K562 (cell line): ENCODE data around the gene B3GNT9. TPM values are rescaled to one million over a fixed set of nuclear protein-coding genes. Genes with fewer than 3 reads are reported as not detected.

Experiments used
- BRF2 ChIP-seq: IDR thresholded peaks from 3 replicates; pipeline ENCODE4 v1.6.1; 2011; ENCODE audit warnings: borderline replicate concordance, mild to moderate bottlenecking; ENCODE audit not compliant: insufficient read length, insufficient read depth
- CTCF ChIP-seq, 3 experiments: IDR thresholded peaks in 2 of 3; conservative IDR thresholded peaks in 1 of 3; 2 replicates each; pipeline ENCODE4 v1.5.1; 2011 to 2012; ENCODE audit warnings: low read length in 3 of 3, mild to moderate bottlenecking in 3 of 3, control low read depth in 2 of 3, improper control_type of control experiment in 1 of 3, inconsistent platforms in 1 of 3, low read depth in 1 of 3, mixed read lengths in 1 of 3, moderate library complexity in 1 of 3; ENCODE audit not compliant: insufficient read depth in 2 of 3
- DEAF1 ChIP-seq: fragments of 450-650 bp; formaldehyde crosslinking; IDR thresholded peaks from 2 replicates; pipeline ENCODE4 v1.4.0; 2020; ENCODE audit warnings: mild to moderate bottlenecking, moderate library complexity
- E2F8 ChIP-seq: fragments of 450-650 bp; IDR thresholded peaks from 2 replicates; pipeline ENCODE4 v1.7.1; 2018; ENCODE audit warnings: mild to moderate bottlenecking, low read depth; ENCODE audit not compliant: partially characterized antibody
- PHTF2 ChIP-seq: fragments of 250-450 bp; sonication (Bioruptor Pico); IDR thresholded peaks from 2 replicates; pipeline ENCODE4 v1.5.0; 2021; ENCODE audit warnings: mild to moderate bottlenecking
- SLC30A9 ChIP-seq: fragments of 250-450 bp; sonication (Bioruptor Pico); IDR thresholded peaks from 2 replicates; pipeline ENCODE4 v1.8.0; 2022; ENCODE audit warnings: mild to moderate bottlenecking, moderate library complexity
- TBL1XR1 ChIP-seq, 2 experiments: IDR thresholded peaks; 2 replicates each; pipeline ENCODE4 v1.6.1; 2012; ENCODE audit warnings: improper control_type of control experiment in 2 of 2, low read length in 2 of 2, mild to moderate bottlenecking in 1 of 2
- ZNF583 ChIP-seq: fragments of 250-450 bp; sonication (Bioruptor Pico); IDR thresholded peaks from 2 replicates; pipeline ENCODE4 v1.4.0; 2020
- polyA plus RNA-seq, 8 experiments: library from polyadenylated mRNA; depleted of rRNA in 4 of 8; stranded (reverse) in 5 of 8; unstranded in 3 of 8; fragments of >200 nt; fragmentation: Nextera tagmentation in 2 of 8; fragmentation: Illumina TruSeq in 1 of 8; extraction: Ambion mirVana in 2 of 8; extraction: Trizol in 1 of 8; gene quantifications; 2 replicates each; pipeline versions ENCODE4 v1.2.1 to v1.2.3, GENCODE V29; 2011 to 2014; ENCODE audit warnings: inconsistent platforms in 1 of 8, missing spikeins in 1 of 8
- total RNA-seq, 7 experiments: library from RNA; depleted of rRNA in 6 of 7; stranded (reverse); fragments of >200 nt in 6 of 7; fragmentation: Illumina TruSeq in 2 of 7; extraction: Trizol in 2 of 7; gene quantifications; 2 replicates each; pipeline versions ENCODE4 v1.2.1 to v1.2.3, GENCODE V29; 2011 to 2021; ENCODE audit warnings: low replicate concordance in 1 of 7

Gene B3GNT9
- total and polyA plus RNA-seq, 9 of the 15 experiments (the other 6 are each of a cell fraction or from before 2014, with no cell fraction given), result 0.01 to 1.8 (median 1.1) TPM; not detected in 1

- no peak for TF ChIP-seq E2F8
- no peak for TF ChIP-seq SLC30A9 (CRISPR knock-in tag)
- no peak for TF ChIP-seq TBL1XR1 (IDR thresholded peaks at IDR 0.05; ENCODE audit: low read length in 2 of 2)
- no peak for TF ChIP-seq DEAF1 (CRISPR knock-in tag)
- no peak for TF ChIP-seq ZNF583 (CRISPR knock-in tag)
- no peak for TF ChIP-seq BRF2
- no peak for TF ChIP-seq PHTF2 (CRISPR knock-in tag)
- TF ChIP-seq CTCF (IDR thresholded peaks at IDR 0.05 in 2 of 3, conservative IDR thresholded peaks at IDR 0.05 in 1 of 3; ENCODE audit: insufficient read depth in 2 of 3, low read depth in 1 of 3, low read length in 3 of 3), result peak; percentile 24 to 45 (median 29); a peak in 3 of 6 replicates
Measured at GRCh38 chr16:67198238-67198734, 47.5 kb upstream of the B3GNT9 start (continued).
